Dendritic cell treated with granulocyte-macrophage colony-stimulating factor and Interleukin-4, amounts not matched to agents 40 ng/mL and 50 ng/mL, for 4 days (primary cell): ENCODE data around the gene RFC1.
A peak's percentile ranks its signal among the peaks of the same experiment; 100 is the strongest.
"Not testable (repeated sequence)": the region's sequence is repeated elsewhere in the genome, so short reads cannot be mapped to it uniquely, and the experiment has no call there.

Experiments used
- H3K27ac Mint-ChIP-seq: one replicate; pipeline ENCODE4 v1.8.0; 2022; ENCODE audit warnings: mild to moderate bottlenecking, mixed read lengths
- H3K27me3 Mint-ChIP-seq: one replicate; pipeline ENCODE4 v1.8.0; 2022; ENCODE audit warnings: mild to moderate bottlenecking, mixed read lengths
- H3K36me3 Mint-ChIP-seq: one replicate; pipeline ENCODE4 v1.8.0; 2022; ENCODE audit warnings: low read depth, mixed read lengths
- H3K4me1 Mint-ChIP-seq: one replicate; pipeline ENCODE4 v1.8.0; 2022; ENCODE audit warnings: low read depth, mixed read lengths
- H3K4me3 Mint-ChIP-seq: one replicate; pipeline ENCODE4 v1.8.0; 2022; ENCODE audit warnings: mild to moderate bottlenecking, moderate library complexity, mixed read lengths
- H3K9me3 Mint-ChIP-seq: one replicate; pipeline ENCODE4 v1.8.0; 2022; ENCODE audit warnings: mixed read lengths
- intact Hi-C: fragments of 100-400 bp; cut with micrococcal nuclease; formaldehyde crosslinking; loops from one replicate; pipeline ENCODE4 v1.15.0; 2022

The RFC1 gene, protein sequence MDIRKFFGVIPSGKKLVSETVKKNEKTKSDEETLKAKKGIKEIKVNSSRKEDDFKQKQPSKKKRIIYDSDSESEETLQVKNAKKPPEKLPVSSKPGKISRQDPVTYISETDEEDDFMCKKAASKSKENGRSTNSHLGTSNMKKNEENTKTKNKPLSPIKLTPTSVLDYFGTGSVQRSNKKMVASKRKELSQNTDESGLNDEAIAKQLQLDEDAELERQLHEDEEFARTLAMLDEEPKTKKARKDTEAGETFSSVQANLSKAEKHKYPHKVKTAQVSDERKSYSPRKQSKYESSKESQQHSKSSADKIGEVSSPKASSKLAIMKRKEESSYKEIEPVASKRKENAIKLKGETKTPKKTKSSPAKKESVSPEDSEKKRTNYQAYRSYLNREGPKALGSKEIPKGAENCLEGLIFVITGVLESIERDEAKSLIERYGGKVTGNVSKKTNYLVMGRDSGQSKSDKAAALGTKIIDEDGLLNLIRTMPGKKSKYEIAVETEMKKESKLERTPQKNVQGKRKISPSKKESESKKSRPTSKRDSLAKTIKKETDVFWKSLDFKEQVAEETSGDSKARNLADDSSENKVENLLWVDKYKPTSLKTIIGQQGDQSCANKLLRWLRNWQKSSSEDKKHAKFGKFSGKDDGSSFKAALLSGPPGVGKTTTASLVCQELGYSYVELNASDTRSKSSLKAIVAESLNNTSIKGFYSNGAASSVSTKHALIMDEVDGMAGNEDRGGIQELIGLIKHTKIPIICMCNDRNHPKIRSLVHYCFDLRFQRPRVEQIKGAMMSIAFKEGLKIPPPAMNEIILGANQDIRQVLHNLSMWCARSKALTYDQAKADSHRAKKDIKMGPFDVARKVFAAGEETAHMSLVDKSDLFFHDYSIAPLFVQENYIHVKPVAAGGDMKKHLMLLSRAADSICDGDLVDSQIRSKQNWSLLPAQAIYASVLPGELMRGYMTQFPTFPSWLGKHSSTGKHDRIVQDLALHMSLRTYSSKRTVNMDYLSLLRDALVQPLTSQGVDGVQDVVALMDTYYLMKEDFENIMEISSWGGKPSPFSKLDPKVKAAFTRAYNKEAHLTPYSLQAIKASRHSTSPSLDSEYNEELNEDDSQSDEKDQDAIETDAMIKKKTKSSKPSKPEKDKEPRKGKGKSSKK

GRCh38 chr4:39365830-39366771 lies at the start of gene RFC1:
Gene RFC1, minus strand, starts transcription at chr4:39366362. Its CDS starts 121 bp downstream, at chr4:39366241.
- Mint-ChIP-seq H3K36me3 (peaks cover 15% of the 10 kb centered on the region), H3K4me1 (peaks cover 21% of the 10 kb centered on the region)
- intact Hi-C loops: loop anchor here (2.0 kb wide), 1 partner anchor 93 kb away; the partner anchor contains the start of genes LIAS and RPL9

DNA sequence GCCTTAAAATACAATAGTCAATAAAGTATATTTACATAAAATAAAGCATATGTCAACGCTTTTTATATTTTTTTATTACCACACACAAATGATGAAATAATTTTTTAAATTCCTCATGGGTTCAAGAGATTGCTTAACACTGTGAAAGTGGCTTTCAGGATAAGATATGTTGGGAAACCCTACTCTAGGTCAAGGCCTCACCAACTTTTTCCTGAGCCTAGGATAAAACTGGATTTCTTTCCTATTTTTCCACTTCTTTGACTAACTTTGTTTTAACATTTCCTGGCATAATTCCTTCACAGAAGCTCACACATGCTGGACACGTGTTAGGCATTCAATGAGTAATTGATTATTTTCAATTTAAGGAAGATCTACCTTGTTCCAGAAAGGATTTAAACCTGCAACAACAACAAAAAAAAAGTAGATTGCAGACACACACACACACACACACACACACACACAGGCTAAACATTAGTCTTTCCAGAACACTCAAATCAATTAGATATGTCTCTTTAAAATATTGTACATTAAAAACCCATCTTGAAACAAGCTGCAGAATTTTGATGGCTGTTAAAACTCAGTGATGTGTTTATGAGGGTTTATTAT lies 49.6 kb upstream of the RFC1 start:
- Mint-ChIP-seq H3K9me3 (no peaks in the 10 kb centered on the region), H3K4me3 (no peak overlapping the region), H3K36me3 (no peaks in the 10 kb centered on the region), H3K27ac (no peak overlapping the region), H3K4me1 (no peaks in the 10 kb centered on the region), H3K27me3 (no peaks in the 10 kb centered on the region)
- intact Hi-C loops: no loop called here

More at GRCh38 chr4:39365830-39366771, at the start of gene RFC1:
- Mint-ChIP-seq H3K9me3 (peaks cover 9% of the 10 kb centered on the region), H3K27me3 (no peaks in the 10 kb centered on the region), H3K27ac (peak within 1 kb of the TSS; percentile 96), H3K4me3 (peak within 1 kb of the TSS; percentile 95)

- intact Hi-C loops, H3K36me3 Mint-ChIP-seq, H3K27ac Mint-ChIP-seq: not testable (repeated sequence)
These were observed 45.4 kb upstream of the RFC1 start for GRCh38 chr4:39411561-39411960.

GRCh38 chr4:39410415-39410814 lies 44.3 kb upstream of the RFC1 start:
- Mint-ChIP-seq H3K4me3 (no peak overlapping the region), H3K36me3 (no peaks in the 10 kb centered on the region), H3K4me1 (no peaks in the 10 kb centered on the region), H3K27me3 (peaks cover 1% of the 10 kb centered on the region), H3K27ac (no peak overlapping the region), H3K9me3 (no peaks in the 10 kb centered on the region)
- intact Hi-C loops: no loop called here

More at GRCh38 chr4:39411561-39411960, 45.4 kb upstream of the RFC1 start:
- not testable (repeated sequence) for H3K27me3 Mint-ChIP-seq, H3K4me3 Mint-ChIP-seq, H3K9me3 Mint-ChIP-seq, H3K4me1 Mint-ChIP-seq

DNA sequence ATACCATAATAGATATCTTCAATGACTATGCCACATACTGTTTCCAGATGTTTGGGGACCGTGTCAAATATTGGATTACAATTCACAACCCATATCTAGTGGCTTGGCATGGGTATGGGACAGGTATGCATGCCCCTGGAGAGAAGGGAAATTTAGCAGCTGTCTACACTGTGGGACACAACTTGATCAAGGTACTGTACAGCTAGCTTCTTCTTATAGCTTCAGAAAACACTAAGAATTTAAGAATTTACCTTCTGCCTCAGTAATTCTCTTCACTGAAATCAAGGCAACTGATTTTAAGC lies 41.4 kb upstream of the RFC1 start:
- Mint-ChIP-seq H3K4me1 (no peaks in the 10 kb centered on the region), H3K27me3 (peaks cover 1% of the 10 kb centered on the region), H3K4me3 (no peak overlapping the region), H3K27ac (no peak overlapping the region), H3K36me3 (no peaks in the 10 kb centered on the region), H3K9me3 (no peaks in the 10 kb centered on the region)
- intact Hi-C loops: no loop called here

- Mint-ChIP-seq H3K4me3 (no peak within 1 kb of the TSS), H3K36me3 (no peaks in the 10 kb centered on the region), H3K27me3 (peaks cover 1% of the 10 kb centered on the region), H3K4me1 (no peaks in the 10 kb centered on the region), H3K27ac (no peak within 1 kb of the TSS), H3K9me3 (no peaks in the 10 kb centered on the region)
- intact Hi-C loops: no loop called here
These were observed 40.8 kb upstream of the RFC1 start, which contains the start of gene KLB for GRCh38 chr4:39406763-39407583. Gene KLB, plus strand, starts transcription at chr4:39406930. Its CDS starts 20 bp downstream, at chr4:39406950.

DNA sequence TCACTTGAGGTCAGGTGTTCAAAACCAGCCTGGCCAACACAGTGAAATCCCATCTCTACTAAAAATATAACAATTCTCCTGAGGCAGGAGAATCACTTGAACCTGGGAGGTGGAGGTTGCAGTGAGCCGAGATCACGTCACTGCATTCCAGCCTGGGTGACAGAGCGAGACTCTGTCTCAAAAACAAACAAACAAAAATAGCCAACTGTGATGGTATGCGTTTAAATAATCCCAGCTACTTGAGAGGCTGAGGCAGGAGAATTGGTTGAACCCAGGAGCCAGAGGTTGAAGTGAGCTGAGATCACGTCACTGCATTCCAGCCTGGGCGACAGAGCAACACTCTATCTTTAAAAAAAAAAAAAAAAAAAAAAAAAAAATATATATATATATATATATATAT lies 35.5 kb upstream of the RFC1 start:
- H3K27me3 Mint-ChIP-seq, intact Hi-C loops, H3K27ac Mint-ChIP-seq, H3K36me3 Mint-ChIP-seq, H3K4me3 Mint-ChIP-seq, H3K4me1 Mint-ChIP-seq, H3K9me3 Mint-ChIP-seq: not testable (repeated sequence)

DNA sequence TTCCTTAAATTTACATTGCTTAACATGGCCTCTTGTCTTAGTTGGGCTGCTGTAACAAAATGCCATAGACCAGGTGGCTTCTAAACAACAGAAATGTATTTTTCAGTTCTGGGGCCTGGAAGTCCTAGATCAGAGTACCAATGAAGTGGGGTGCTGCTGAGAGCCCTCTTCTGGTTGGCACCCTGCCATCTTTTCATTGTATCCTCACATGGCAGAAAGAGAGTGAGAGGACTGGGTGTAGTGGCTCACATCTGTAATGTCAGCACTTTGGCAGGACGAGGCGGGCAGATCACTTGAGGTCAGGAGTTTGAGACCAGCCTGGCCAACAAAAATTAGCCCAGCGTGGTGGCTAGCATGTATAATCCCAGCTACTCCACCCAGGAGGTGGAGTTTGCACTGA lies 28.5 kb upstream of the RFC1 start:
- no peak overlapping the region for H3K4me3 Mint-ChIP-seq
- H3K4me1 Mint-ChIP-seq: no peaks in the 10 kb centered on the region
- H3K9me3 Mint-ChIP-seq: no peaks in the 10 kb centered on the region
- H3K27ac Mint-ChIP-seq: no peak overlapping the region
- intact Hi-C loops: no loop called here
- no peaks in the 10 kb centered on the region for H3K36me3 Mint-ChIP-seq
- H3K27me3 Mint-ChIP-seq: no peaks in the 10 kb centered on the region

DNA sequence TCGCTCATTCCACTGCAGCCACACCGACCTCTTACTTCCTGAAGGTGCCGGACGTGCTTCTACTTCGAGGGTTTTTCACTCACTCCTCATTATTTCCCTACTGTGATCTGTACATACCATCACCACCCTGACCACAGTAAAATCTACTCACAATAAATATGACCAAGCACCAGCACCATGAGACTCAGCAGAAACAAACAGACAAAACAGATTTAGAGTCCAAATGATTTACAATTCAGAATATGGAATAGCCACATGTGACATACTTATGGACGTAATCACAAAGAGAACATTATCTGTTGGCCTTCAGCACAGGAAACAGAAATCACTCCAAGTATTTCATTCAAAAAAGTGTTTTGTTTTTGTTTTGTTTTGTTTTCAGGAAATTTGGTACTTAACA lies 24.4 kb upstream of the RFC1 start:
- Mint-ChIP-seq H3K9me3 (no peaks in the 10 kb centered on the region), H3K4me1 (no peaks in the 10 kb centered on the region), H3K4me3 (no peak overlapping the region), H3K27me3 (no peaks in the 10 kb centered on the region), H3K27ac (no peak overlapping the region), H3K36me3 (no peaks in the 10 kb centered on the region)
- intact Hi-C loops: no loop called here

DNA sequence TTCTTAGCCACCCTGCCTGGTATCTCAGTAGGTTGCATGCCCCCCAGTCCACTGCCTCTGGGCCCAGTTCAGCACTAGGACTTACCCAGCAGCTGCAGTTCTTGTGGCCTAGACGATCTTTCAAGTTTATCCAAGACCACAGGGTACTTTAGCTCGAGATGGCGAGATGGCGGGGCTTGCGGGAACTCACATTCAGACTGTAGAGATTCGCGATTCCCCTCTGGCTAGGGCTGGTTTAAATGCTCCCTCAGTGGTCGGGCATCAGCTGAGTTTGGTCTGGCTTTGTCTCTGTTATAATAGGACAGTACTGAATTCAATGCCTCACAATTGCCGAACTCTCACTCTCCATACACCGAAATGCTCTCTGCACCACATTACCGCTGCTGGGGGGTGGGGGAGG lies 18.4 kb upstream of the RFC1 start:
- Mint-ChIP-seq H3K27ac (no peak overlapping the region), H3K27me3 (peaks cover 1% of the 10 kb centered on the region), H3K4me1 (no peaks in the 10 kb centered on the region), H3K9me3 (peaks cover 8% of the 10 kb centered on the region), H3K36me3 (no peaks in the 10 kb centered on the region), H3K4me3 (no peak overlapping the region)
- intact Hi-C loops: no loop called here

DNA sequence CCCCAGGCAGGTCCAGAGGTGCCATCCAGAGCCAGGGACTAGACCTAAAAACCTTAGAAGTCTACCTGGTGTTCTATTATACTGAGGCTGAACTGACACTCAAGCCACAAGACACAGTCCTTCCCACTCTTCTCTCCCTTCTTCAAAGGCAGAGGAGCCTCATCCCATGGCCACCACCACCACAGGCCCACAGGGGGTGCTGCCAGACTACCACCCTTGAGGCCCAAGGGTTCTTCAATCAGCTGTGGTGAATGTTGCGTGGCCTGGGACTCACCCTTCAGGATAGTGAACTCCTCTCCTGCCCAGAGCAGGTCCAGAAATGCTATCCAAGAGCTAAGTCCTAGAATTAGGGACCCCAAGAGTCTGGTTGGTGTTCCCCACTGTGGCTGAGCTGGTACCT lies 17.5 kb upstream of the RFC1 start:
- no peak overlapping the region for H3K27ac Mint-ChIP-seq
- no peak overlapping the region for H3K4me3 Mint-ChIP-seq
- peaks cover 12% of the 10 kb centered on the region for H3K9me3 Mint-ChIP-seq
- intact Hi-C loops: no loop called here
- H3K36me3 Mint-ChIP-seq: no peaks in the 10 kb centered on the region
- H3K27me3 Mint-ChIP-seq: peaks cover 1% of the 10 kb centered on the region
- no peaks in the 10 kb centered on the region for H3K4me1 Mint-ChIP-seq

DNA sequence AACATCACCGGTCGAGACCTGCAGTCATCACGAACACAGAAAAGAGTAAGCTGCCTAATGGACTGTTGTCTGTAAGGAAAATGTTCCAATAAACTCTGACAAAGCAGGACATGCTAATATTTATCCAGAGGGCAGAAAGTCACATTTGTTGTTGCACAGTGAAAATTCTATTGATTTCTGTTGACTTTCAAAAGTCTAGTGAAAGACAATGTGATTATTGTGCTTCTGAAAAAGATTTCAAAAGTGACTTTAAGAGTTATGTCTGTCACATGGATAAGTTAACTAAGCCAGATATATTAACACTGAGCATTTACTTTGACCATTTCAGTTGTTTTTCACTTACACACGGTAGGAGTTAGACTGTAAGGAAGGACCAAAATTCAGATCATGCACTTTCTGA lies 9.3 kb upstream of the RFC1 start:
- intact Hi-C loops: no loop called here
- Mint-ChIP-seq H3K4me1 (no peaks in the 10 kb centered on the region), H3K27ac (no peak overlapping the region)

More for the DNA sequence above, 9.3 kb upstream of the RFC1 start:
- H3K9me3 Mint-ChIP-seq: peaks cover 30% of the 10 kb centered on the region
- H3K36me3 Mint-ChIP-seq: no peaks in the 10 kb centered on the region
- no peak overlapping the region for H3K4me3 Mint-ChIP-seq
- peaks cover 2% of the 10 kb centered on the region for H3K27me3 Mint-ChIP-seq
